GM21423 (cell line): Measurements from ENCODE around the gene LCE6A.

Experiments
- ATAC-seq: cut with Tn5 transposase; IDR thresholded peaks from one replicate; pipeline ENCODE4 v1.9.1; 2021; ENCODE audit warnings: mild to moderate bottlenecking, moderate library complexity; ENCODE audit not compliant: unreplicated experiment

The LCE6A gene, protein sequence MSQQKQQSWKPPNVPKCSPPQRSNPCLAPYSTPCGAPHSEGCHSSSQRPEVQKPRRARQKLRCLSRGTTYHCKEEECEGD

DNA sequence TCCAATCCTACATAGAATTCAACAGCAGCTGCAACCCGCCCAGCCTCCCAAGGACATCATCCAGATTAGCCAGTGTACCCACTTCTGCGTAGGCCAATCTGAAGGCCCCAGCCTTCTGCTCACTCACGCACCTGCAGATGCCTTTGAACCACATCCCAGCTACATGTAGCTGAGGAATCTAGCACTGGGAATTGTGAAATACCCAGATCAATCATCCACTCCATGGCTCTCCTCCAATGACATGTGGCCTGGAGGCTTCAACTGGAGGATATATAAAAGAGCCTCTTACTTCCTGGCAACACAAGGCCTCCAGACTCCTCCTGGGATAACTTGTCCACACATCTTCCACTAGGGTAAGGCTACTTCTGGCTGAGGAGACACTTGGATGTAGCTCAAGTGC is at the start of gene LCE6A:
Gene LCE6A, plus strand, starts transcription at position 301 of the 400 bp plus-strand sequence. CDS start 665 bp downstream, outside the sequence.
- ATAC-seq: no peak

DNA sequence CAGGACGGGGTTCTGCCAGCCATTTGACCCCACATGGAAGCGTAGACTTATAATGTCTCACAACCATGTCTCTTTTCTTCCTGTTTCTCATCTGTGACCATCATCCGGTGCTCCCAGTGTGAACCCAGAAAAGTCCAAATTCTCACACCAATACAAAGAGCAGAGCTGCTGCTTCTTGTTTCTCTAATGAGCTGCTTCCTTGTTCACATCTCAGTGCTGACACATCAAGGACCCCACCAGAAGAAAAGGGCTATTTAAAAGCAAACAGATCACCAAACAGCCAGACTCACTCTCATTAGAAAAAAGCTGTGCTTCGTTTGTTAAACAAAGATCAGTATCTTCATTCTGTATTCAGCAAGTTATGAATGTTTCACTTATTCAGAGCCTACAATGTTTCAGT is 47.0 kb upstream of the LCE6A start:
- ATAC-seq: no peak

DNA sequence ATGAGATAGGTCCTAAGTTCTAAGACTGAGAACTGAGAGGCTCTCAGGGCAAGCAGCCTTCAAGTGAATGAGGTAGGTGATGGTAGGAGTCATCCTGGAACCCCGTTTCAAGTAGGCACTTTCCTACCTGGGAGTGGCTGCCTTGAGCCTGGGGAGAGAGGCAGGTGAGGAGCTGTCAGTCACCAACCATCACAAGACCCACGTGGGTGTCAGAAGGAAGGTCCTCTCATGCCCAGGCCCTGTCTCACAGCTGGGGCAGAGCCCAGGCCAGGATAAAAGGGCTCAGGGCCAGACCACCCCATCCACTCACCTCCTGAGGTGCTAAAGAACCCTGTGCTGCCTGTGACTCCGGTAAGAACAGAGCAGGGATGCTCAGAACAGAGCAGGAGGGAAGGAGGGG is 46.2 kb upstream of the LCE6A start, which contains the start of gene LCE1D:
Gene LCE1D, plus strand, starts transcription at position 301 of the 400 bp plus-strand sequence. CDS start 1,074 bp downstream, outside the sequence.
- ATAC-seq: no peak

DNA sequence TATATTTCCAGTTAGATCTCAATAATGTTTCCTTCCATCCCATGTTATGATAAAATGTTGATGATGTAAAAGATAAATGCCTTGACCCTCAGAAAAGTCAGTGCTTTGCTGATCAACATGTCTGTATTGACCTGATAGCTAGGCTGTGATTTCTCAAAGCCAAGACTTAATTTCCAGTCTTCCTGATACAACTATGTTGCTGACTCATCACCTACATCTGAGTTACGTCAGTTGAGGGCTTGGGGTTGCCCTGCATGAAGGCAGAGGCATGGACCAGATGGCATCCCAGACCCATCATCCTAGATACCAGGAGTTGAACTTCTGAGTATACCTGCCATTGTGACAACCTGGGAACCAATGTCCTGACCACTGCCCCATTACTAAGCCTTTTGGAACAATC is 41.3 kb upstream of the LCE6A start:
- ATAC-seq: no peak

DNA sequence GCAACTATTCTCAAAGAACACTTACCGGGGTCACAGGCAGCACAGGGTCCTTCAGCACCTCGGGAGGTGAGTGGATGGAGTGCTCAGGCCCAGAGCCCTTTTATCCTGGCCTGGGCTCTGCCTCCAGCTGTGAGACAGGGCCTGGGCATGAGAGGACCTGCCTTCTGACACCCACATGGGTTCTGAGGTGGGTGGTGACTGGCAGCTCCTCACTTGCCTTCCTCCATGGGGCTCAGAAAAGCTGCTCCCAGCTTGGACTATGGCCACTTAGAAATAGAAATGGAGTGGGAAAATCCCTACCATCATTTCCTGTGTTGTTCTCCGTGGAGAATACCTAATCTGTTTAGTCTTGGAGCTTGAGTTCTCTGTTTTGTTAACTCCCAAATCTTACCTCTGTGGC is 36.1 kb upstream of the LCE6A start, which contains the start of gene LCE1C:
Gene LCE1C, minus strand, starts transcription at position 76 of the 400 bp plus-strand sequence. CDS start 1,173 bp downstream, outside the sequence.
- ATAC-seq: no peak

DNA sequence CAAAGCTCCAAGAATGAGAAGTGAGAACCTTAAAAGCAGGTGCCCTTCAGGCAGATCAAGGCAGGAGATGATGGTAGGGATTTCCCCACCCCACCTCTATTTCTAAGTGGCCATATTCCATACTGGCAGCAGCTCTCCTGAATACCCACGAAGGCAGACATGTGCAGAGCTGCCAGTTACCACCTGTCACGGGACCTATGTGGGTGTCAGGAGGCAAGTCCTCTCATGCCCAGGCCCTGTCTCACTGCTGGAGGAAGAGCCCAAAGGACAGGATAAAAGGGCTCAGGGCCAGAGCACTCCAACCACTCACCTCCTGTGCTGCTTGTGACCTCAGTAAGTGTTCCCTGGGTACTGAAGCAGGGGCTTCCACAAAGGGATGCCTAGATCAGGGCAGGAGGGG is 31.6 kb upstream of the LCE6A start:
- ATAC-seq: no peak

DNA sequence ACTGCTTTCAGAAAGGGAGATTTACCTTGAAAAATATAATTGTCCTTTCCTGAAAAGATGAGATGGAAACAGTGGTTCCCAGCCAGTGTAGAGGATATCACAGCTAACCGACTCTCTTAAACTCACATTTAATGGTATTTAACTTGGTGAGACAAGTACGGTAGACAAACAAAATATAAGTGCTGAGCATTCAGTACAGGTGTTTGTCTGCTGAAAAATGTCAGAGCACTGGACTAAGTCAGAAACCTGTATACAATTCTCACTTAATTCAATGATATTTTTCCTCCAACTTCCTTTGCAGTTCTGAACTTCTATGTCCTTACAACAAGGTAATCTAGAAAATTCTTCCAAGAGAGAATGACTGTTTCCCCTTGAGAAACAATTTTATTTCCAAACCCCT is 31.0 kb upstream of the LCE6A start, which contains the start of gene LCE1B:
Gene LCE1B, plus strand, starts transcription at position 301 of the 400 bp plus-strand sequence. CDS start 476 bp downstream, outside the sequence.
- no peak for ATAC-seq

DNA sequence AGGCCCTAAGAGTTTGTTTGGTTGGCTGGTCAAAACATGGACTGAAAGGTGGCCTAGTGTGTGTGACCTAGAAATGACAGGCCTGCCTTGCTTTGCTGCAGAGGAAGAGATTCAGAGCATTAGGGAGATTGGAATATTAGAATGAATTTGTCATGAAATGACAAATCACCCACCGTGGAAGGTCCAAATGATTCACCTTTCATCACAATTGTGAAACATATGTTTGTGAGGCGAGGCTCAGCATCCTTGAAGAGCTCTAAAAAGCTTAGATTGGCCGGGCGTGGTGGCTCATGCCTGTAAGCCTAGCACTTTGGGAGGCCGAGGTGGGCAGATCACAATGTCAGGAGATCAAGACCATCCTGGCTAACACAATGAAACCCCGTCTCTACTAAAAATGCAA is 25.3 kb upstream of the LCE6A start:
- ATAC-seq: no peak

DNA sequence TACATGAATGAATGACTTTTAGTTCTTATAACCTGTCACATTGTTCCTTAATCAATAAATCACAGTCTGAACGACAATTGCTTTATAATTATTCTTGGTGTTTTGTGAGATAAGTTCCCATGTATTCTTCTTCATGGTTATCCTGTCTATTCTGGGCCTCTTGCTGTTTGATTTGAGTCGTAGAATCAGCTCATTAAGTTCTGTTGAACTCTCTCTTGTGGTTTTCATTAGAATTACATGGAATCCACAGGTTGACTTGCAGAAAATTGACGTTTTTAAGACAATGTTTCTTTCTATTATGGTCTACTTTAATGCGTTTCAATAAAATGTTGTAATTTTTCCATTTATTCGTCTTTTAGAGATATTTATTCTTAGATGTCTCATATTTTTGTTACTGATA is 19.4 kb upstream of the LCE6A start:
- ATAC-seq: no peak

DNA sequence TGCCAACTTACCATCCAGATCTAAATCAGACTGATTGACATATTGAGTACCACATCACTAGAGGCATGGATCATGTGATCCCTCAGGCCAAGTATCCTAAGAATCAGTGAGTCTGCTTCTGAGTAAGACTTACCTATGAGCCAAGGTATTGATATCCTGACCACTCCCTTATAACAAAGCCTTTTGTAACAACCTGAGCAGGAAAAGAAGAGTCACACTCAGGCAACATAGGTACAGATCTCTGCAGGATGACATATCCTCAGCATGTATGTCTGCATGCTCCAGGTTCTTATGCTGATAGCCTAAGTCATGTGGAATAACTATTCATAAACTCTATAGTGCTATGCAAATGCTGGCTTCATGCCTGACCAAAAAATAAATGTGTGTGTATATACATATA is 17.7 kb upstream of the LCE6A start:
- ATAC-seq: no peak

DNA sequence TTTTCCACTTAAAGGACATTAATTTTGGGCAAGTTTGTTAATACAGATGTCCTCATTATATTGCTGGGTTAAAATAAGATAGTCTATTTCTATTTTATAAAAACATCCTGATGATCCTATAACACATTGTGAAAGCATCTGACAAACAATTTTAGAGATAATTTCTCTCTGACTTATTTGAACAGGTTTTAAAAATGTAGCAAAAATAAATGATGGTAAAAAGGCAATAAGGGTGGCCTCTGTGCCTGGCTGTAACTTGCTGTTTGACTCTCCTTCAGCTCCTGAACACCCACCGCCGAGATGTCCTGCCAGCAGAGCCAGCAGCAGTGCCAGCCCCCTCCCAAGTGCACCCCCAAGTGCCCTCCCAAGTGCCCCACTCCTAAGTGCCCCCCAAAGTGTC is 15.5 kb upstream of the LCE6A start, which contains the start of gene LCE1A:
Gene LCE1A, plus strand, starts transcription at position 301 of the 400 bp plus-strand sequence. Its CDS starts 0 bp downstream, at position 301.
- no peak for ATAC-seq

DNA sequence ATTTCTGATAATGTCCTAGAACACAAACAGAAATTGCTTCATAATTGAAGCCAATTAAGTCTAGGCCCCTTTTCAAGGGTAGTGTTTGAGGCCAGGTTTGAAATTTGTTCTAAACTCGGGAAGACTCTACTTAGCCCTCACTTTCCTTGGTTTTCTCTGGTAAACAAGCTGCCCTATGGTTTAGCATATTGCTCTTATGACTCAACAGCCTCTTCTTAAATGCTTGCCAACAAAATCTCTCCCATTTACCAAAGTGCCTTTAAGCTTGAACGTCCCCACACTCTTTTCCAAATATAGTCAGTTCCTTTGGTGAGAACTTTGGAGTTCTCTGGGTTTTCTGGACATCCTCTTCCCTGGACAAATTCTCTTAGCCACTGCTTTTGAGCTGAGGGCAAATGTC is 5.8 kb upstream of the LCE6A start:
- ATAC-seq: no peak

DNA sequence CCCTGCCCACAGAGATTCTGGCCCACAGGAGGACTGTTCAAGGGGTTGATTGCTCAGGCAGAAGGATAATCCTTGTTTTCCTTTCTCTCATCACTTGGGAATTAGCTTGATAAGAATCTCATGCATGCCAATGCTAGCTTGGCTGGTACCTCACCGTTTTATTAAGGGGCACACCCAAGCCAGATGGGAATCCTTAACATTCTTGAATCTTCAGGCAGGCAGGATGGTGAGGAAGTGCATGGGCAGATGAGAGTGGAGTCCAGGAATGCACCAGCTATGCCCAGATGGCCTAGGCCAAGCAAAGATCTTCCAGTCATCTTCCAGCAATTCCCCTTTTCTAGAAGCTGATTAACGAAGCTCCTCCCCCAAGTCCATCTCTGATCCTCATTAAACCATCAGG is 13.0 kb downstream of the LCE6A start:
- ATAC-seq: no peak

DNA sequence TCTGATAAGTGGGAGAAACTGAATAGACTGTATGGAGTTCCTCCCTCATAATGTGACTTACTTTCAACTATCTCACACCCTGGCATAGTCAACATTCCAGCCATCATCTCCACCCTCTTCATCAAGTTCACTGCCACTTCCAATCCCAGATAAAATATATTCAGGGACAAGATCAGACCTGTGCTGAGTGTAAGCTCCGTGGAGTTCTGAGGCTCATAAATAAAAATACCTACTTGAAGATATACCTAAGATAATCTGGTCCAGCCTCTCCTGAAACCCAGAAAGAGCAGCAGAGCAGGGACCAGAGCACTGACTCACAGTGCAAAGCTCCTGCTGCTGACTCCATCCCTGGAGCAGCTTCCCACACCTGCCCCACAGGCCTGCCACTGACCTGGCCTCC is 15.4 kb downstream of the LCE6A start:
- no peak for ATAC-seq

DNA sequence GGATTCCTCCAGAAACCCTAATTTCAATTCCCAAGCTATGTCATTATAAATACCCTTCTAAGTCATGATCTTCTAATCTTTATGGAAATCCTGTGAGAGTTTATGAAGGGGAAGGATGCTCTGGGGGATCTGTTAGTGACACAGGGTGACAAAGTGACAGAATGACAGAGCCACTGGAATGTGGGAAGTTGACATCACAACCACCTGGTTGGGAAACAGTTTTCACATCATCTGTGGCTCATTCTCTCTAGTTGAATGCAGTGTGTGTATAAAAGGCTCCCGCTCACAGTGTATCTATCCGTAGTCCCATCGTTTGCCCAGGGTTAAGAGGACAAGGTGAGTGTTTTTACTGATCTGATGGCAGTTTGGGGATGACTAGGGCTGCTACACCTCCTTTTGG is 17.0 kb downstream of the LCE6A start, which contains the start of gene LCE7A:
Gene LCE7A, plus strand, starts transcription at position 301 of the 400 bp plus-strand sequence. CDS start 702 bp downstream, outside the sequence.
- no peak for ATAC-seq

DNA sequence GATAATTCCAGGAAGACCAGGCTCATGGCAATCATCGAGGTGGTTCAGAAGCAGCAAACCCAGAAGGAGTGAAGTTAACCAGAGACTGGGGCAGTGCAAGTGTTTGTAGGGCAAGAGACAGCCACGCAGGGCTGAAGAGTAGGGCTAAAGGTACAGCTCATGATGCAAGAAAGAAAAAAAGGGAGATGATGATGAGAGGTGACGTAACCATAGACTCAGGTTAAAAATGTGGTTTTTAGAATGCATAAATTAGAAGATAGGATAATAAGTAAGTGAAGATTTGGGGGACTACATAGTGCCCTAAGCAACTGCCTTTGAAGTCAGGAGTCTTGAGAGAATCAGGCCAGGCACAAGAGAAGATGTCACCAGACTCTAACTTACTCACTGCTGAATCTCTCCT is 17.5 kb downstream of the LCE6A start:
- ATAC-seq: no peak

DNA sequence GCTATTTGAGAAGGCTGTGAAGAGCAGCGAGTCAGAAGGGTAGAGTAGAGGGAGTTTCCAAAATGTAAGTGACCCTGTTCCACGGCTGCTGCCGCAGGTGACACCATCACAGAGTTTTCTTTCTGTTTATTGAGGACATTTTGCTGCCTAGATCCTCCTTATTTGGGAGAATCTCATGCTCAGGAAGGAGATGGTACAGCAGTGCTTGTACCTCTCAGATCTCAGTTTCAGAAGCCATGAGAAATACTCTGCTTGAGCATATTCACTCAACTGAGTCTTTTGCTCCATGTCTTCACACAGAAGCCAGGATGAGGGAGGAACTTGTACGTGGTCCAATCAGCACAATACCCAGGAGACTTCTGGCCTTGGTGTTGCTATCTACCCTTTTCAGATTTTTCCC is 18.7 kb downstream of the LCE6A start:
- no peak for ATAC-seq

DNA sequence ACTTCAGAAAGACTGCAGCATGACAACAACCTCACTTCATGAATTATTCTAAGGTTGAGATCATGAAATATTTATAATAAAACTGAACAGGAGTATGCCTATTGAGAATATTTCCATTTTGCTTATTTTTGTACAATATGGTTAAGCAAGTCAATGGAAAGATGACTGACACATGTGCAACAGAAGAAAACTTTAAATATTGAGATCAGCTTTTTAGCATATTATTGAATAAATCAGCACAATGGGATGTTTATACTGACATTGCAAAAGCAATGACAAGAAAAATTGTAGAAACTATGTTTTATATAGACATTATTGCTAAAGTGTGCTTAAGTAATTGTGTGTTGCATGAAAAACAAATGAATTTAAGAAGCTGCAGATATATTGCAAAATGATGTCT is 21.8 kb downstream of the LCE6A start:
- no peak for ATAC-seq

DNA sequence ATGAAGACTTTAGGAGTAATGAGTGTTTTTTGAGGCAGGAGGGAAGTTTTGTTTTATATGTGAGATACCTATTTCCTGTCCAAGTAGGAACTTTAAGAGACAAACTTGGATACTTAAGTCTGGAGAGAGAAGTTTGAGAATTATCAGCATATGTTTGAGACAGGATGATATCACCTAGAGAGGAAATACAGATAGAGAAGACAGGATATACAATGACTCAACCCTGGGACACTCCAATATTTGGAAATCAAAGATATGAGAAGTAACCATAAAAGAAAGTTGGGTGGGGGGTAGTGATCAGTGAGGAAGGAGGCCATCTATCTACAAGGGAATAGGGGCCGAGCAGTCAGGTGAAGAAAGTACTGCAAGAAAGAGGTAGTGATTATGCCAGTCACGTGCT is 23.7 kb downstream of the LCE6A start:
- no peak for ATAC-seq

DNA sequence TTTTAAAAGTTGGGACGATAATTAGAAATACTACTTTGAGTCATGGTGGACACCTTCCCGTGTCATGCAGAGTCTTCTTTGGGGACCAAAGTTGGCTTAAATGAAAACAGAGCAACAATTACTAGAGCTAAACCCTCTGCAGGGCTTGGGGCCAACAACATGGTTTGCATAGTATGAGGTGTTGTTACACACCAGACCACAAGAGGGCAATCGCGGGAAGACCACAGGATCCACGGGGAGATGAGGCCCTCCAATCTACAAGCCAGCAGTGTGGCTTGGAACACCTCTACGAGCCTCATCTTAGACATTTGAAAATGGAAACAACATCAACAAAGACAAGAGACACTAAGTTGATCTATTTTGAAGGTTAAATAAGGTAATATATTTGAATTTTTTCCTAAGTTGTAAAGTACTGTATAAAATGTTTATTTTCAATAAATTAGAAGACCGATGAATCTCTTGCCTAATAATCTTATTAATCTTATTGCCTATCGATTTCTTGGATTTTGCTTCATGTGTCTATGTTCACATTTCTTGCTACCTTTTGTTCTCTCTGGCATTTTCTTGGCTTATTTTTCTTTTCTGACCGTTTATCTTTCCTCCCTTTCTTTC is 27.3 kb downstream of the LCE6A start:
- ATAC-seq: no peak

DNA sequence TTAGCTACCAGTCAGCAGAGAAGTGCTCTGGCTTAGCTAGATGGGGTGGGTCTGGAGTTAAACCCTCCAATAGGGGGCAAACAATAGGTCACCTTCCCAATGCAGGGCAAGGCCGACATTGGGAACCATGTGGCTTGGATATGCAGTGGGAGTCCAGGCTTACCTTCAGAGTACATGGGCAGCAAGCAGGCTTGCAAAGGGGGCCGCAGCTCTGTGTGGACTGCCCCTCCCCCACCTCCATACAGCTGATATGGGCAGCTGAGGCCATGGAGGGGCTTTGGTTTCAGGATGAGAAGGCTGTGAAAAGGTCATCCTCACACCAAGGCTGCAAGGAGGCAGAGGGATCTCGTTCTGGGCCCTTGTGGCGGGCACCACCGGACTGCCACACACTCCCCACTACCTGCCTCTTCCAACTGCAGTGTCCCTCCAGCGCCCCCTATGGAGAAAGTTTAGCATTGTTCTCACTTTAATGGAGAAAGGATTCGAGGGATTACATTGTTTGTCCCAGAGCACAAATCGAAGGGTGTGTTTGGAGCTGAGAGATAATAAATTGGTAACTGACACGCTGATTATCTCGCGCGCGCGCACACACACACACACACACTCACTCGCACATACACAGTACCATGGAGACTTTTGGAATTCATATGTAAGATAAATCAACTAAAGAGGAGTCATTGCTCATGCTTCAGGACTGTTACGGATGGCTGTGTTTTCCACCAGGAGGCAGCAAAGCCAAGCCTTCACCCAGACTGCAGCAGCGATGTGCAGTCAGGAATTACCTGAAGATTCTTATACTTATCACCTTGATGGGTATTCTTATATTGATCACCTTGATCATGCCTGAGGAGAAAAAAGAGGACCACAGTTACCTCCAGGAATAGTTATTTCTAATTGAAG is 28.4 kb downstream of the LCE6A start:
- ATAC-seq: no peak

DNA sequence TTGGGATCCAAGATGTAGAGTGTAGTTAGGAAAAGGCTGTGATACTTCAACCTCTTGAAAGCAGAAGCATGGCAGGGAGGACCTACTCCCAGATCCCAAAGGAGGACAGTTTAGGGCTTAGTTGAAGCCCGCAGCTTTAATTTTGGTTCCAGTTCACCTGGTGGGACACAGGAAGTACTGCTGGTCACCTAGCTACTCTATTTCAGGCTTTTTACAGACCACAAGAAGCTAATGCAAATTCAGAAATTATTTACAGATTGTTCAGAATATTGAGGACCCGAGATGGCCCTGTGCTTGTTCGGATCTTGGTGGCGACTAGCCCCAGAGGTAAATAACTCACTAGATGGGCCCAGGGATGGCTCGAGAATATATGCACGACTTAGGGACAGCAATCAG is 29.1 kb downstream of the LCE6A start:
- ATAC-seq: no peak
